ENCODE results near the gene TTLL4. TPM values are rescaled to one million over a fixed set of nuclear protein-coding genes. Genes with fewer than 3 reads are reported as not detected.
A peak's percentile ranks its signal among the peaks of the same experiment; 100 is the strongest.
"Not testable (repeated sequence)": the region's sequence is repeated elsewhere in the genome, so short reads cannot be mapped to it uniquely, and the experiment has no call there.

The TTLL4 gene
- total RNA-seq, 1 donor from 2014 or later: 47.3 TPM

DNA sequence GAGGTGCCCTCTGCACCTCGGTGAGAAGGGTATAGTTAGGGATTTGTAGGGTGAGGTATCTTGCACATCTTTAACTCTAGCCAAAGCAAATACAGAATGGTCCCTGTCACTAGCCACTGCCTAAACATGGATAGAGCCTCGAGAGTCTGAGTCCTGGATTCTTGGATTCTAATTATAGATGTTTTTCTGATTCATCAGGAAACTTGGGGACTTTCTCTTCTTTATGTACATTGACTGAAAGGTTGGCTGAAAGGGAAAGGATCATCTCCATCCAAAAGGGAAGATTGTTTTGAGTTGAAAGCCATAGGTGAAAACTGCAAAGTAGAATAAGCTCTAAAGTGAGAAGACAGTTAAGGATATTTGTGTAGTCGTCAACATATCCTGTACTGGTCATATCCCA lies 30.6 kb upstream of the TTLL4 start:
- no peak overlapping the region for H3K4me3 Mint-ChIP-seq (ENCODE audit: unreplicated experiment)
- peaks cover 5% of the 10 kb centered on the region for H3K4me1 Mint-ChIP-seq (ENCODE audit: unreplicated experiment)
- H3K36me3 Mint-ChIP-seq (ENCODE audit: low read depth, unreplicated experiment): peaks cover 24% of the 10 kb centered on the region
- no peaks in the 10 kb centered on the region for H3K9me3 Mint-ChIP-seq (ENCODE audit: unreplicated experiment)
- no peak overlapping the region for H3K27ac Mint-ChIP-seq (ENCODE audit: unreplicated experiment)
- TF ChIP-seq, protein P1, sequence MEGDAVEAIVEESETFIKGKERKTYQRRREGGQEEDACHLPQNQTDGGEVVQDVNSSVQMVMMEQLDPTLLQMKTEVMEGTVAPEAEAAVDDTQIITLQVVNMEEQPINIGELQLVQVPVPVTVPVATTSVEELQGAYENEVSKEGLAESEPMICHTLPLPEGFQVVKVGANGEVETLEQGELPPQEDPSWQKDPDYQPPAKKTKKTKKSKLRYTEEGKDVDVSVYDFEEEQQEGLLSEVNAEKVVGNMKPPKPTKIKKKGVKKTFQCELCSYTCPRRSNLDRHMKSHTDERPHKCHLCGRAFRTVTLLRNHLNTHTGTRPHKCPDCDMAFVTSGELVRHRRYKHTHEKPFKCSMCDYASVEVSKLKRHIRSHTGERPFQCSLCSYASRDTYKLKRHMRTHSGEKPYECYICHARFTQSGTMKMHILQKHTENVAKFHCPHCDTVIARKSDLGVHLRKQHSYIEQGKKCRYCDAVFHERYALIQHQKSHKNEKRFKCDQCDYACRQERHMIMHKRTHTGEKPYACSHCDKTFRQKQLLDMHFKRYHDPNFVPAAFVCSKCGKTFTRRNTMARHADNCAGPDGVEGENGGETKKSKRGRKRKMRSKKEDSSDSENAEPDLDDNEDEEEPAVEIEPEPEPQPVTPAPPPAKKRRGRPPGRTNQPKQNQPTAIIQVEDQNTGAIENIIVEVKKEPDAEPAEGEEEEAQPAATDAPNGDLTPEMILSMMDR (IDR thresholded peaks at IDR 0.05; ENCODE audit: unreplicated experiment): no peak
- H3K27me3 Mint-ChIP-seq (ENCODE audit: unreplicated experiment): peaks cover 4% of the 10 kb centered on the region
- no peak for DNase-seq (ENCODE audit: low spot score)

DNA sequence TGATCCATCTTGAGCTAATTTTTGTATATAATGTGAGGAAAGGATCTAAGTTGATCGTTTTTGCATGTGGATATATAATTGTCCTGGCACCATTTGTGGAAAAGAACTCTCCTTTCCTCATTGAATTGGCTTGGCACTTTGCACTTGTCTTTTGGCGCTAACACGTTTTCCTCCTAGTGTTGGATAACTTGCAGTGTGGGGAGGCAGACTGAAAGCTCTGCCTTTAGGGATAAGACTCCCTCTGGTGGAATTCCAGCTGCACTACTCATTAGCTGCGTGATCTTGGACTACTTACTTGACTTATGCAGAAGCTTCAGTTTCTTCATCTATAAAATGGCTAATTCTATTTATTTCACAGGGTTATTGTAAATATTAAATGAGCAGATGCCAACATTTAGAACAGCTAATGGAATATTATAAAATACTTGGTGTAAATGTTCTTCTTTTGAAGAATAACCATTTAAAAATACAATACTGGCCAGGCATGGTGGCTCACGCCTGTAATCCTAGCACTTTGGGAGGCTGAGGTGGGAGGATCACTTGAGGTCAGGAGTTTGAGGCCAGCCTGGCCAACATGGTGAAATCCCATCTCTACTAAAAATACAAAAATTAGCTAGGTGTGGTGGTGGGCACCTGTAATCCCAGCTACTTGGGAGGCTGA lies 23.1 kb upstream of the TTLL4 start:
- H3K27me3 Mint-ChIP-seq (ENCODE audit: unreplicated experiment); H3K4me1 Mint-ChIP-seq (ENCODE audit: unreplicated experiment); H3K4me3 Mint-ChIP-seq (ENCODE audit: unreplicated experiment); H3K27ac Mint-ChIP-seq (ENCODE audit: unreplicated experiment); H3K9me3 Mint-ChIP-seq (ENCODE audit: unreplicated experiment): not testable (repeated sequence)
- peaks cover 34% of the 10 kb centered on the region for H3K36me3 Mint-ChIP-seq (ENCODE audit: low read depth, unreplicated experiment)
- peak; percentile 55 for DNase-seq (ENCODE audit: low spot score)
- TF ChIP-seq, protein P1 (IDR thresholded peaks at IDR 0.05; ENCODE audit: unreplicated experiment): peak; percentile 69

GRCh38 chr2:218691234-218691633 lies 19.4 kb upstream of the TTLL4 start:
- Mint-ChIP-seq H3K9me3 (ENCODE audit: unreplicated experiment) (no peaks in the 10 kb centered on the region), H3K4me3 (ENCODE audit: unreplicated experiment) (no peak overlapping the region), H3K4me1 (ENCODE audit: unreplicated experiment) (no peaks in the 10 kb centered on the region), H3K27ac (ENCODE audit: unreplicated experiment) (no peak overlapping the region), H3K27me3 (ENCODE audit: unreplicated experiment) (peaks cover 5% of the 10 kb centered on the region), H3K36me3 (ENCODE audit: low read depth, unreplicated experiment) (peaks cover 58% of the 10 kb centered on the region)
- DNase-seq (ENCODE audit: low spot score): no peak
- TF ChIP-seq, protein P1 (IDR thresholded peaks at IDR 0.05; ENCODE audit: unreplicated experiment): no peak

- Mint-ChIP-seq H3K9me3 (ENCODE audit: unreplicated experiment) (no peaks in the 10 kb centered on the region), H3K4me1 (ENCODE audit: unreplicated experiment) (no peaks in the 10 kb centered on the region), H3K27me3 (ENCODE audit: unreplicated experiment) (peaks cover 17% of the 10 kb centered on the region), H3K4me3 (ENCODE audit: unreplicated experiment) (peak overlapping the region; percentile 59), H3K27ac (ENCODE audit: unreplicated experiment) (no peak overlapping the region), H3K36me3 (ENCODE audit: low read depth, unreplicated experiment) (peaks cover 71% of the 10 kb centered on the region)
- no peak for DNase-seq (ENCODE audit: low spot score)
- TF ChIP-seq, protein P1 (IDR thresholded peaks at IDR 0.05; ENCODE audit: unreplicated experiment): no peak
Observed at GRCh38 chr2:218694405-218695145, 16.1 kb upstream of the TTLL4 start.

DNA sequence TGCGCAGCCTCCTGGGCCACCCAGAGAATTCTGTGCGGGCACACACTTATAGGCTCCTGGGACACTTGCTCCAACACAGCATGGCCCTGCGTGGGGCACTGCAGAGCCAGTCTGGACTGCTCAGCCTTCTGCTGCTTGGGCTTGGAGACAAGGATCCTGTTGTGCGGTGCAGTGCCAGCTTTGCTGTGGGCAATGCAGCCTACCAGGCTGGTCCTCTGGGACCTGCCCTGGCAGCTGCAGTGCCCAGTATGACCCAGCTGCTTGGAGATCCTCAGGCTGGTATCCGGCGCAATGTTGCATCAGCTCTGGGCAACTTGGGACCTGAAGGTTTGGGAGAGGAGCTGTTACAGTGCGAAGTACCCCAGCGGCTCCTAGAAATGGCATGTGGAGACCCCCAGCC lies 11.8 kb upstream of the TTLL4 start:
- no peak overlapping the region for H3K4me3 Mint-ChIP-seq (ENCODE audit: unreplicated experiment)
- H3K27me3 Mint-ChIP-seq (ENCODE audit: unreplicated experiment): peaks cover 19% of the 10 kb centered on the region
- H3K36me3 Mint-ChIP-seq (ENCODE audit: low read depth, unreplicated experiment): peaks cover 66% of the 10 kb centered on the region
- TF ChIP-seq, protein P1 (IDR thresholded peaks at IDR 0.05; ENCODE audit: unreplicated experiment): no peak
- H3K4me1 Mint-ChIP-seq (ENCODE audit: unreplicated experiment): peaks cover 9% of the 10 kb centered on the region
- DNase-seq (ENCODE audit: low spot score): no peak
- H3K9me3 Mint-ChIP-seq (ENCODE audit: unreplicated experiment): no peaks in the 10 kb centered on the region
- no peak overlapping the region for H3K27ac Mint-ChIP-seq (ENCODE audit: unreplicated experiment)

All from endothelial cell (in vitro differentiated cells).